HepG2 (cell line): ENCODE data around the gene ENPP1. TPM values are rescaled to one million over a fixed set of nuclear protein-coding genes. Genes with fewer than 3 reads are reported as not detected.

ENCODE experiments used
- CEBPG ChIP-seq: IDR thresholded peaks from 2 replicates; pipeline ENCODE4 v1.6.1; 2016
- DNMT3B ChIP-seq: conservative IDR thresholded peaks from 2 replicates; pipeline ENCODE4 v1.6.1; 2016; ENCODE audit warnings: missing biosample characterization, control low read depth
- EP300 ChIP-seq, 3 experiments: sonication (generic) in 1 of 3; formaldehyde crosslinking in 1 of 3; IDR thresholded peaks; 2 replicates each; pipeline versions ENCODE4 v1.5.1 to v1.6.1; 2011 to 2020; ENCODE audit warnings: low read depth in 2 of 3, low read length in 2 of 3, borderline replicate concordance in 1 of 3, improper control_type of control experiment in 1 of 3, mild to moderate bottlenecking in 1 of 3, missing genetic modification reagents in 1 of 3, moderate library complexity in 1 of 3
- GABPB1 ChIP-seq: IDR thresholded peaks from 2 replicates; pipeline ENCODE4 v1.6.1; 2016; ENCODE audit warnings: mild to moderate bottlenecking, missing genetic modification reagents, moderate library complexity, missing compliant biosample characterization
- HMG20A ChIP-seq: IDR thresholded peaks from 2 replicates; pipeline ENCODE4 v1.6.1; 2016; ENCODE audit warnings: borderline replicate concordance
- MED1 ChIP-seq: sonication (generic); formaldehyde crosslinking; IDR thresholded peaks from 2 replicates; pipeline ENCODE4 v1.4.0; 2020; ENCODE audit warnings: missing genetic modification reagents
- MTA1 ChIP-seq: sonication (generic); formaldehyde crosslinking; IDR thresholded peaks from 2 replicates; pipeline ENCODE4 v1.4.0; 2020; ENCODE audit warnings: missing genetic modification reagents, mild to moderate bottlenecking, borderline replicate concordance
- NCOR1 ChIP-seq: fragments of 200-600 bp; sonication (generic); IDR thresholded peaks from 2 replicates; pipeline ENCODE4 v1.7.0; 2017; ENCODE audit warnings: antibody characterized with exemption, low read length, borderline replicate concordance
- NFKBIZ ChIP-seq: IDR thresholded peaks from 2 replicates; pipeline ENCODE4 v1.6.1; 2018; ENCODE audit warnings: missing genetic modification reagents, missing compliant biosample characterization
- REL ChIP-seq: sonication (generic); formaldehyde crosslinking; conservative IDR thresholded peaks from 2 replicates; pipeline ENCODE4 v1.8.0; 2022; ENCODE audit warnings: mild to moderate bottlenecking, missing genetic modification reagents, moderate library complexity
- RFXANK ChIP-seq: IDR thresholded peaks from 2 replicates; pipeline ENCODE4 v1.6.1; 2016
- SALL1 ChIP-seq: sonication (generic); formaldehyde crosslinking; IDR thresholded peaks from 2 replicates; pipeline ENCODE4 v1.8.0; 2022; ENCODE audit warnings: mild to moderate bottlenecking, missing genetic modification reagents
- SOX13 ChIP-seq, 3 experiments: fragments of 450-650 bp in 1 of 3; sonication (generic) in 1 of 3; formaldehyde crosslinking in 1 of 3; IDR thresholded peaks in 2 of 3; conservative IDR thresholded peaks in 1 of 3; 2 replicates each; pipeline versions ENCODE4 v1.5.0 to v1.6.1; 2016 to 2020; ENCODE audit warnings: antibody characterized with exemption in 1 of 3, mild to moderate bottlenecking in 1 of 3, missing compliant biosample characterization in 1 of 3, missing genetic modification reagents in 1 of 3, moderate library complexity in 1 of 3
- SOX5 ChIP-seq: IDR thresholded peaks from 2 replicates; pipeline ENCODE4 v1.6.1; 2016; ENCODE audit warnings: borderline replicate concordance
- TOE1 ChIP-seq: sonication (generic); formaldehyde crosslinking; IDR thresholded peaks from 2 replicates; pipeline ENCODE4 v1.4.0; 2020; ENCODE audit warnings: mild to moderate bottlenecking, missing genetic modification reagents
- YY1 ChIP-seq: IDR thresholded peaks from 2 replicates; pipeline ENCODE4 v1.6.1; 2011; ENCODE audit warnings: low read length, low read depth, moderate library complexity, mild to moderate bottlenecking; ENCODE audit not compliant: insufficient read depth, insufficient replicate concordance
- ZNF264 ChIP-seq: sonication (generic); formaldehyde crosslinking; IDR thresholded peaks from 2 replicates; pipeline ENCODE4 v1.4.0; 2020; ENCODE audit warnings: missing genetic modification reagents
- ZNF644 ChIP-seq: IDR thresholded peaks from 2 replicates; pipeline ENCODE4 v1.6.1; 2016; ENCODE audit warnings: low read depth
- polyA plus RNA-seq, 8 experiments: library from polyadenylated mRNA; depleted of rRNA in 3 of 8; stranded (reverse) in 7 of 8; unstranded in 1 of 8; fragments of >200 nt; fragmentation: Illumina TruSeq in 4 of 8; extraction: Trizol in 4 of 8; gene quantifications; 2 replicates each; pipeline versions ENCODE4 v1.2.1 to v1.2.3, GENCODE V29; 2011 to 2016; ENCODE audit warnings: low read depth in 4 of 8, missing spikeins in 1 of 8, mixed read lengths in 1 of 8; ENCODE audit not compliant: insufficient read depth in 1 of 8
- total RNA-seq, 5 experiments: library from RNA; depleted of rRNA; stranded (reverse); fragments of >200 nt; fragmentation: Illumina TruSeq; extraction: Trizol; gene quantifications; 2 replicates each; pipeline ENCODE4 v1.2.3, GENCODE V29; 2016; ENCODE audit warnings: low read depth in 1 of 5
- TF ChIP-seq, protein P1 (sequence below): sonication (generic); formaldehyde crosslinking; IDR thresholded peaks from 2 replicates; pipeline ENCODE4 v1.4.0; 2020; ENCODE audit warnings: missing genetic modification reagents
- TF ChIP-seq, protein P2 (sequence below): sonication (generic); formaldehyde crosslinking; conservative IDR thresholded peaks from 2 replicates; pipeline ENCODE4 v1.4.0; 2020; ENCODE audit warnings: mild to moderate bottlenecking, missing genetic modification reagents, moderate library complexity
- TF ChIP-seq, protein P3 (sequence below): sonication (generic); formaldehyde crosslinking; IDR thresholded peaks from 2 replicates; pipeline ENCODE4 v1.4.0; 2020; ENCODE audit warnings: mild to moderate bottlenecking, missing genetic modification reagents
- TF ChIP-seq, protein P4 (sequence below): sonication (generic); formaldehyde crosslinking; IDR thresholded peaks from 2 replicates; pipeline ENCODE4 v1.8.0; 2022; ENCODE audit warnings: mild to moderate bottlenecking, missing genetic modification reagents, borderline replicate concordance

The ENPP1 gene
- total and polyA plus RNA-seq, 2 of the 13 experiments (the other 11 are each of a cell fraction or from before 2014, with no cell fraction given) = 56.5 to 160 TPM

DNA sequence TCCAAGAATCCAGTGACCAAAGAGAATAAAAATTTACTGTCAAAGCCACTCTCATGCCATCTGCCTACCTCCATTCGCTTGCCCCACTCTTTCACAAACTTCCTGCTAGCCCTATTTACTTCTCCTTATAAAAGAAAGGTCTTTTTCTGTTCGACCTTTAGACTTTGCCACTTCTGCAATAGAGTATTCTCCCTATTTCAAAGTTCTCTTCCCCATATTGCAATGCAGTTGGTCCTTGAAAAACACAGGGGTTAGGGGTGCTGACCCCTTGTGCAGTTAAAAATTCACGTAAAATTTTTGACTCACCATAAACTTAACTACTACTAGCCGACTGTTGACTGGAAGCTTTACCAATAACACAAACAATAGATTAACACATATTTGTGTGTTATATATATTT, 128.3 kb downstream of the ENPP1 start (continued):
- TF ChIP-seq EP300 (IDR thresholded peaks at IDR 0.05; ENCODE audit: low read depth in 2 of 2, low read length in 2 of 2) (peak in 1 of 2 experiments; percentile 72; a peak in 1 of 4 replicates), EP300 (CRISPR knock-in tag; IDR thresholded peaks at IDR 0.05; ENCODE audit: borderline replicate concordance) (no peak), YY1 (no peak), MTA1 (no peak), SOX13 (IDR thresholded peaks at IDR 0.05) (no peak), SOX13 (CRISPR knock-in tag; conservative IDR thresholded peaks at IDR 0.05 in 1 of 2, IDR thresholded peaks at IDR 0.05 in 1 of 2) (peak in 1 of 2 experiments; percentile 30; a peak in 1 of 4 replicates), GABPB1 (CRISPR knock-in tag) (no peak), REL (no peak), SOX5 (0 out of 2 replicates have a peak, but pooled peaks have one; percentile 20), SALL1 (CRISPR knock-in tag) (no peak; the same call in 1 of the 2 replicates), TOE1 (CRISPR knock-in tag) (no peak), NFKBIZ (no peak), RFXANK (CRISPR knock-in tag) (no peak), CEBPG (0 out of 2 replicates have a peak, but pooled peaks have one; percentile 33), DNMT3B (CRISPR knock-in tag) (no peak), NCOR1 (peak; percentile 70; the same call in 1 of the 2 replicates), HMG20A (CRISPR knock-in tag) (peak; percentile 53; the same call in 1 of the 2 replicates), MED1 (CRISPR knock-in tag) (no peak), ZNF644 (peak; percentile 51; the same call in 1 of the 2 replicates), ZNF264 (CRISPR knock-in tag) (no peak)
- TF ChIP-seq, protein P1, sequence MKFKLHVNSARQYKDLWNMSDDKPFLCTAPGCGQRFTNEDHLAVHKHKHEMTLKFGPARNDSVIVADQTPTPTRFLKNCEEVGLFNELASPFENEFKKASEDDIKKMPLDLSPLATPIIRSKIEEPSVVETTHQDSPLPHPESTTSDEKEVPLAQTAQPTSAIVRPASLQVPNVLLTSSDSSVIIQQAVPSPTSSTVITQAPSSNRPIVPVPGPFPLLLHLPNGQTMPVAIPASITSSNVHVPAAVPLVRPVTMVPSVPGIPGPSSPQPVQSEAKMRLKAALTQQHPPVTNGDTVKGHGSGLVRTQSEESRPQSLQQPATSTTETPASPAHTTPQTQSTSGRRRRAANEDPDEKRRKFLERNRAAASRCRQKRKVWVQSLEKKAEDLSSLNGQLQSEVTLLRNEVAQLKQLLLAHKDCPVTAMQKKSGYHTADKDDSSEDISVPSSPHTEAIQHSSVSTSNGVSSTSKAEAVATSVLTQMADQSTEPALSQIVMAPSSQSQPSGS (CRISPR knock-in tag) = no peak
- TF ChIP-seq, protein P2, sequence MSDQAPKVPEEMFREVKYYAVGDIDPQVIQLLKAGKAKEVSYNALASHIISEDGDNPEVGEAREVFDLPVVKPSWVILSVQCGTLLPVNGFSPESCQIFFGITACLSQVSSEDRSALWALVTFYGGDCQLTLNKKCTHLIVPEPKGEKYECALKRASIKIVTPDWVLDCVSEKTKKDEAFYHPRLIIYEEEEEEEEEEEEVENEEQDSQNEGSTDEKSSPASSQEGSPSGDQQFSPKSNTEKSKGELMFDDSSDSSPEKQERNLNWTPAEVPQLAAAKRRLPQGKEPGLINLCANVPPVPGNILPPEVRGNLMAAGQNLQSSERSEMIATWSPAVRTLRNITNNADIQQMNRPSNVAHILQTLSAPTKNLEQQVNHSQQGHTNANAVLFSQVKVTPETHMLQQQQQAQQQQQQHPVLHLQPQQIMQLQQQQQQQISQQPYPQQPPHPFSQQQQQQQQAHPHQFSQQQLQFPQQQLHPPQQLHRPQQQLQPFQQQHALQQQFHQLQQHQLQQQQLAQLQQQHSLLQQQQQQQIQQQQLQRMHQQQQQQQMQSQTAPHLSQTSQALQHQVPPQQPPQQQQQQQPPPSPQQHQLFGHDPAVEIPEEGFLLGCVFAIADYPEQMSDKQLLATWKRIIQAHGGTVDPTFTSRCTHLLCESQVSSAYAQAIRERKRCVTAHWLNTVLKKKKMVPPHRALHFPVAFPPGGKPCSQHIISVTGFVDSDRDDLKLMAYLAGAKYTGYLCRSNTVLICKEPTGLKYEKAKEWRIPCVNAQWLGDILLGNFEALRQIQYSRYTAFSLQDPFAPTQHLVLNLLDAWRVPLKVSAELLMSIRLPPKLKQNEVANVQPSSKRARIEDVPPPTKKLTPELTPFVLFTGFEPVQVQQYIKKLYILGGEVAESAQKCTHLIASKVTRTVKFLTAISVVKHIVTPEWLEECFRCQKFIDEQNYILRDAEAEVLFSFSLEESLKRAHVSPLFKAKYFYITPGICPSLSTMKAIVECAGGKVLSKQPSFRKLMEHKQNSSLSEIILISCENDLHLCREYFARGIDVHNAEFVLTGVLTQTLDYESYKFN = peak; percentile 32; the same call in 1 of the 2 replicates
- TF ChIP-seq, protein P3, sequence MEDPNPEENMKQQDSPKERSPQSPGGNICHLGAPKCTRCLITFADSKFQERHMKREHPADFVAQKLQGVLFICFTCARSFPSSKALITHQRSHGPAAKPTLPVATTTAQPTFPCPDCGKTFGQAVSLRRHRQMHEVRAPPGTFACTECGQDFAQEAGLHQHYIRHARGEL (CRISPR knock-in tag) = no peak
- TF ChIP-seq, protein P4, sequence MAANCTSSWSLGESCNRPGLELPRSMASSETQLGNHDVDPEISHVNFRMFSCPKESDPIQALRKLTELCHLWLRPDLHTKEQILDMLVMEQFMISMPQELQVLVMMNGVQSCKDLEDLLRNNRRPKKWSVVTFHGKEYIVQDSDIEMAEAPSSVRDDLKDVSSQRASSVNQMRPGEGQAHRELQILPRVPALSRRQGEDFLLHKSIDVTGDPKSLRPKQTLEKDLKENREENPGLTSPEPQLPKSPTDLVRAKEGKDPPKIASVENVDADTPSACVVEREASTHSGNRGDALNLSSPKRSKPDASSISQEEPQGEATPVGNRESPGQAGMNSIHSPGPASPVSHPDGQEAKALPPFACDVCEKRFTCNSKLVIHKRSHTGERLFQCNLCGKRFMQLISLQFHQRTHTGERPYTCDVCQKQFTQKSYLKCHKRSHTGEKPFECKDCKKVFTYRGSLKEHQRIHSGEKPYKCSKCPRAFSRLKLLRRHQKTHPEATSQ = peak; percentile 28; the same call in 1 of the 2 replicates
